GM21381 (cell line): ENCODE results near the gene PSD.

Experiments used
- ATAC-seq: cut with Tn5 transposase; IDR thresholded peaks from one replicate; pipeline ENCODE4 v1.9.1; 2021; ENCODE audit warnings: mild to moderate bottlenecking, moderate library complexity; ENCODE audit not compliant: unreplicated experiment

PSD gene

GRCh38 chr10:102421507-102421756 is 2.8 kb upstream of the PSD start:
- ATAC-seq, result no peak

GRCh38 chr10:102420714-102421506 is 2.3 kb upstream of the PSD start, which contains the start of gene FBXL15:
TSS of gene FBXL15 (plus strand) at chr10:102420836. CDS start at chr10:102421130, 294 bp downstream.
- ATAC-seq, result peak; percentile 65

GRCh38 chr10:102420181-102420713 is 1.7 kb upstream of the PSD start:
- ATAC-seq, result no peak

- ATAC-seq, result peak; percentile 22
Observed at GRCh38 chr10:102419269-102420180, 940 bp upstream of the PSD start.

GRCh38 chr10:102416695-102417094 is 1.9 kb downstream of the PSD start:
- ATAC-seq, result no peak

GRCh38 chr10:102416283-102416682 is 2.3 kb downstream of the PSD start:
- ATAC-seq, result no peak

GRCh38 chr10:102414749-102415148 is 3.8 kb downstream of the PSD start:
- no peak for ATAC-seq

- ATAC-seq, result no peak
Observed at GRCh38 chr10:102413806-102414561, 4.6 kb downstream of the PSD start.

- ATAC-seq, result no peak
Observed at GRCh38 chr10:102413053-102413705, 5.4 kb downstream of the PSD start.

- ATAC-seq, result no peak
Observed at GRCh38 chr10:102412293-102412692, 6.3 kb downstream of the PSD start.

- no peak for ATAC-seq
Observed at GRCh38 chr10:102411341-102412255, 7.0 kb downstream of the PSD start.

- ATAC-seq, result no peak
Observed at GRCh38 chr10:102410429-102411073, 8.0 kb downstream of the PSD start.

- no peak for ATAC-seq
Observed at GRCh38 chr10:102409604-102410428, 8.8 kb downstream of the PSD start.

GRCh38 chr10:102408728-102409603 is 9.6 kb downstream of the PSD start:
- no peak for ATAC-seq

- ATAC-seq, result no peak
Observed at GRCh38 chr10:102408131-102408727, 10.4 kb downstream of the PSD start.

- no peak for ATAC-seq
Observed at GRCh38 chr10:102407425-102408130, 11.0 kb downstream of the PSD start.
